Measurements from ENCODE around the gene GTF3C1. TPM values are rescaled to one million over a fixed set of nuclear protein-coding genes. Genes with fewer than 3 reads are reported as not detected.

Gene GTF3C1
- total RNA-seq, 2 experiments from 2014 or later, result 43.6 to 44.5 TPM

DNA sequence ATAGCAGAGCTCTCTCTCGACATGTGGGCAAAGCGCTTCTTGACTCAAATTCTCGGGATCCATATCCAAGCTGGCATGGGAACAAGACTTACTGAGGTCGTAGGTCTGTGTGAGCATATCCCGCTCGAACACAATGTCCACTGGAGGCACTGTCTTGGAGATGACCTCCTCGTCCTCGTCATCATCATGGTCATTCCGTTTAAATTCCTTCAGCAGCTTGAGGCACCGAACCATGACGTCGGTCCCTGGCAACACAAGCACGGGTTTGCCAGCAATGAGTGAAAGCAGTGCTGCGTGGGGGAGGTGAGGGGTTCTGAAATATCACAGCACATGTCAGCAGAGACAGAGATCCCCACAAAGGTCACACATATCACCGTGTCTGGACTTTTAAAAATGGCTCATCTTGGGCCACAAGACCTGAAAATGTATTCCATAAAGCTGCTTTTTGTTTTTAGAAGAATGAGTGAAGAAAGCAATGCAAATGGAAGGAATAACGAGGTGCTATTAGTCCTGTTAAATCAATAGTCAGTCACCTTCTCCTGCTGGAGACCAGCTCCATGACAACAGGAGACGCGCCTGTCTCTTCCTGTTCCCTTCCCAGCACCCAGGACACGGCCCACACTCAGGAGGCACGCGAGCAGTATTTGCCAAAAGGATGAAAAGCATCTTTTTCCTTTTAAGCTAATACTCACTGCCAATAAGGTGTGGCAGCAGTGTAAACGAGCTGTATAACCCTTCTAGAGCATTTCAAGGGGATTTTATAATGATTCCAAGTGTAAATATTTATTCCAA, 37.9 kb downstream of the GTF3C1 start:
- peaks cover 86% of the 10 kb centered on the region for H3K36me3 Mint-ChIP-seq (ENCODE audit: low read depth)
- ChIA-PET POLR2A (interaction anchor here (1.5 kb wide), 1 partner anchor 38 kb away, joined by 4 read pairs; the partner anchor contains the start of genes GTF3C1 and KATNIP), CTCF (interaction anchor here (0.6 kb wide), 1 partner anchor 363 kb away, joined by 3 read pairs; no protein-coding TSS in a partner anchor)

GRCh38 chr16:27508476-27508875, 41.2 kb downstream of the GTF3C1 start:
- Mint-ChIP-seq H3K36me3 (ENCODE audit: low read depth) (peaks cover 89% of the 10 kb centered on the region), H3K9me3 (no peaks in the 10 kb centered on the region), H3K4me1 (ENCODE audit: low read depth) (no peaks in the 10 kb centered on the region), H3K27ac (no peak overlapping the region), H3K4me3 (no peak overlapping the region), H3K27me3 (no peaks in the 10 kb centered on the region)
- Histone ChIP-seq H3K4me3 (ENCODE audit: low read length) (no peak overlapping the region), H3K27ac (ENCODE audit: low read depth in 1 of 2, low read length in 2 of 2) (no peak overlapping the region), H3K27me3 (ENCODE audit: control insufficient read depth in 1 of 2, insufficient read depth in 2 of 2, low read length in 2 of 2) (no peaks in the 10 kb centered on the region), H3K4me1 (ENCODE audit: insufficient read depth, low read length) (no peaks in the 10 kb centered on the region), H3K9me3 (ENCODE audit: control insufficient read depth in 1 of 2, insufficient read depth in 1 of 2, low read length in 2 of 2) (peaks cover 0 to under 1% of the 10 kb centered on the region in 2 experiments), H3K36me3 (ENCODE audit: insufficient read depth, low read length) (peaks cover 77% of the 10 kb centered on the region)
- CTCF ChIA-PET, result no interaction called here
- TF ChIP-seq, protein P1, sequence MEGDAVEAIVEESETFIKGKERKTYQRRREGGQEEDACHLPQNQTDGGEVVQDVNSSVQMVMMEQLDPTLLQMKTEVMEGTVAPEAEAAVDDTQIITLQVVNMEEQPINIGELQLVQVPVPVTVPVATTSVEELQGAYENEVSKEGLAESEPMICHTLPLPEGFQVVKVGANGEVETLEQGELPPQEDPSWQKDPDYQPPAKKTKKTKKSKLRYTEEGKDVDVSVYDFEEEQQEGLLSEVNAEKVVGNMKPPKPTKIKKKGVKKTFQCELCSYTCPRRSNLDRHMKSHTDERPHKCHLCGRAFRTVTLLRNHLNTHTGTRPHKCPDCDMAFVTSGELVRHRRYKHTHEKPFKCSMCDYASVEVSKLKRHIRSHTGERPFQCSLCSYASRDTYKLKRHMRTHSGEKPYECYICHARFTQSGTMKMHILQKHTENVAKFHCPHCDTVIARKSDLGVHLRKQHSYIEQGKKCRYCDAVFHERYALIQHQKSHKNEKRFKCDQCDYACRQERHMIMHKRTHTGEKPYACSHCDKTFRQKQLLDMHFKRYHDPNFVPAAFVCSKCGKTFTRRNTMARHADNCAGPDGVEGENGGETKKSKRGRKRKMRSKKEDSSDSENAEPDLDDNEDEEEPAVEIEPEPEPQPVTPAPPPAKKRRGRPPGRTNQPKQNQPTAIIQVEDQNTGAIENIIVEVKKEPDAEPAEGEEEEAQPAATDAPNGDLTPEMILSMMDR (IDR thresholded peaks at IDR 0.05), result no peak
- POLR2A ChIA-PET, result no interaction called here
- intact Hi-C loops (cut with DNase I, micrococcal nuclease), result no loop called here
- ATAC-seq (ENCODE audit: poor library complexity) (no peak), DNase-seq (no peak)

More for the DNA sequence above, 37.9 kb downstream of the GTF3C1 start:
- Histone ChIP-seq H3K27ac (ENCODE audit: low read depth in 1 of 2, low read length in 2 of 2) (no peak overlapping the region), H3K9me3 (ENCODE audit: control insufficient read depth in 1 of 2, insufficient read depth in 1 of 2, low read length in 2 of 2) (peaks cover 0 to 3% of the 10 kb centered on the region in 2 experiments), H3K27me3 (ENCODE audit: control insufficient read depth in 1 of 2, insufficient read depth in 2 of 2, low read length in 2 of 2) (no peaks in the 10 kb centered on the region), H3K36me3 (ENCODE audit: insufficient read depth, low read length) (peaks cover 55% of the 10 kb centered on the region), H3K4me3 (ENCODE audit: low read length) (no peak overlapping the region), H3K4me1 (ENCODE audit: insufficient read depth, low read length) (no peaks in the 10 kb centered on the region)
- ATAC-seq (ENCODE audit: poor library complexity), result no peak
- DNase-seq, result no peak
- Mint-ChIP-seq H3K4me1 (ENCODE audit: low read depth) (no peaks in the 10 kb centered on the region), H3K27me3 (no peaks in the 10 kb centered on the region), H3K4me3 (no peak overlapping the region), H3K27ac (no peak overlapping the region), H3K9me3 (no peaks in the 10 kb centered on the region)
- intact Hi-C loops (cut with DNase I, micrococcal nuclease), result no loop called here
- TF ChIP-seq, protein P1 (IDR thresholded peaks at IDR 0.05), result no peak

DNA sequence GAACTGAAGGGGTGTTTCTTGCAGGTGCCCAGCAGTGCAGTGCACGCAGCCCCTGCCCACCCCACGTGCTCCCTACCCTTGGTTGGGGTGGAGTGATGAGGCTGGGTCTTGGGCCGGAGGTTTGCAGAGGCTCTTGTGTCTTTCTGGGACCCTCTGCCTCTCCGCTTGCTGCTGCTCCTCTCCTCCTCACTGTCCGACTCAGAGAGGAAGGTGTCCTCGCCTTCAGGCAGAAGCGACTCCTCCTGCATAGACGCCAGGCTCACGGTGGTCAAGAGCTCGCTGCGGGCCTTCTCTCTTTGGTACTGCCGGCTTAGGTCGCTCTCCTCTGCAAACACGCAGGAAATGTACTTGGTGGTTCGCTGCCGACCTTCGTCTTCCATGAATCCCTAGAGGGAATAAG, 42.9 kb downstream of the GTF3C1 start:
- H3K4me1 Mint-ChIP-seq (ENCODE audit: low read depth), result no peaks in the 10 kb centered on the region
- ChIA-PET CTCF (no interaction called here), POLR2A (no interaction called here)
- no peak overlapping the region for H3K27ac Mint-ChIP-seq
- no peaks in the 10 kb centered on the region for H3K9me3 Mint-ChIP-seq
- H3K36me3 Mint-ChIP-seq (ENCODE audit: low read depth), result peaks cover 89% of the 10 kb centered on the region
- H3K27me3 Mint-ChIP-seq, result no peaks in the 10 kb centered on the region
- no peaks in the 10 kb centered on the region for H3K9me3 ChIP-seq (ENCODE audit: control insufficient read depth in 1 of 2, insufficient read depth in 1 of 2, low read length in 2 of 2)
- intact Hi-C loops (cut with DNase I, micrococcal nuclease), result no loop called here
- H3K27ac ChIP-seq (ENCODE audit: low read depth in 1 of 2, low read length in 2 of 2), result no peak overlapping the region
- H3K27me3 ChIP-seq (ENCODE audit: control insufficient read depth in 1 of 2, insufficient read depth in 2 of 2, low read length in 2 of 2), result no peaks in the 10 kb centered on the region
- H3K4me1 ChIP-seq (ENCODE audit: insufficient read depth, low read length), result no peaks in the 10 kb centered on the region
- TF ChIP-seq, protein P1 (IDR thresholded peaks at IDR 0.05), result no peak
- DNase-seq (no peak), ATAC-seq (ENCODE audit: poor library complexity) (no peak)
- H3K36me3 ChIP-seq (ENCODE audit: insufficient read depth, low read length), result peaks cover 85% of the 10 kb centered on the region
- H3K4me3 ChIP-seq (ENCODE audit: low read length), result no peak overlapping the region
- no peak overlapping the region for H3K4me3 Mint-ChIP-seq
